Raji (cell line): ENCODE measurements around the gene SESTD1.

Experiments used
- POLR2A ChIP-seq: IDR thresholded peaks from 2 replicates; pipeline ENCODE4 v1.6.1; 2011; ENCODE audit warnings: low read depth, low read length, control low read depth; ENCODE audit not compliant: insufficient read depth

The SESTD1 gene

DNA sequence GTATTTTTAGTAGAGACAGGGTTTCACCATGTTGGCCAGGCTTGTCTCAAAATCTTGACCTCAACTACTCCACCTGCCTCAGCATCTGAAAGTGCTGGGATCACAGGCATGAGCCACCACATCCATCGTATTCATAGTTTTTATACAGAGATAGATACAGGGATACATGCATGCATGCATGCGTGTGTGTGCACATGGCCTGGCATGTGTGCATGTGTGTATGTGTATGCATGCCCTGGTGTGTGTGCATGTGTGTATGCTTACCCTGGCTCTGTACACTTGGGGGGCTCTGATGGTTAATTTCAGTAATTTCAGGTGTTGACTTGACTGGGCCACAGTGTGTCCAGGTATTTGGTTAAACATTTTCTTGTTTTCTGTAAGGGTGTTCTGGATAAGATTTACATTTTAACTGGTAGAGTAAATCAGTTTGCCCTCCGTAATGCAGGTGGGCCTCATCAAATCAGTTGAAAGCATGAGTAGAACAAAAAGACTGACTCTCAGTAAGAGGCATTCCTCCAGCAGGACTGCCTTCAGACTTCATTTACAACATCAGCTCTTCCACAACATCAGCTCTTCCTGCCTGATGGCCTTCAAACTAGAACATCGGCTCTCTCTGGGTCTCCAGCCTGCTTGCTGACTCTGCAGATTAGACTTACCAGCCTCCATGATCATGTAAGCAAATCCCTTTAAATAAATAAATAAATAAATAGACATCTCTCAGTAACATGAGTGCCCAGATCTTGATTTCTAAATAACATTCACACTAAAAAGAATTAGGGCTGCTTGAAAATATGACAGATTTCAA lies 30.8 kb downstream of the SESTD1 start:
- TF ChIP-seq POLR2A, result no peak

DNA sequence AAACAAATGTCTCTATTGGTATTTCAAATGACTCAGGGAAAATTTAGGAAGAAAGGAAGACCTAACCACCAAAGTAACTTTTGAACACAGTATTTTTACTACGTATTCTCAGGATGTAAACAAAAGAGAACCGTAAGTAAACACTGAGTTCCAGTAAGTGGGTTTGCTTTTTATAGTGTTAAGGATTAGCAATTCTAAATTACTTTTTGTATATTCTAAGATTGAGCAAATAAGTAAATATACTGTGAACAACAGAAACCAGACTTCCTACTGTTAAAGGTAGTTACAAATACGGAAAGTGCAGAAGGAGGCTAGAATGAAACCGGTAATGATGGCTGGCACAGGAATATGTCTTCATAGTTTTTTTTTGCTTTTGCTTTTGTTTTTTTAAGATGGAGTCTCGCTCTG lies 31.5 kb downstream of the SESTD1 start:
- no peak for TF ChIP-seq POLR2A

GRCh38 chr2:179226961-179227259 lies 37.7 kb downstream of the SESTD1 start:
- TF ChIP-seq POLR2A, result no peak

DNA sequence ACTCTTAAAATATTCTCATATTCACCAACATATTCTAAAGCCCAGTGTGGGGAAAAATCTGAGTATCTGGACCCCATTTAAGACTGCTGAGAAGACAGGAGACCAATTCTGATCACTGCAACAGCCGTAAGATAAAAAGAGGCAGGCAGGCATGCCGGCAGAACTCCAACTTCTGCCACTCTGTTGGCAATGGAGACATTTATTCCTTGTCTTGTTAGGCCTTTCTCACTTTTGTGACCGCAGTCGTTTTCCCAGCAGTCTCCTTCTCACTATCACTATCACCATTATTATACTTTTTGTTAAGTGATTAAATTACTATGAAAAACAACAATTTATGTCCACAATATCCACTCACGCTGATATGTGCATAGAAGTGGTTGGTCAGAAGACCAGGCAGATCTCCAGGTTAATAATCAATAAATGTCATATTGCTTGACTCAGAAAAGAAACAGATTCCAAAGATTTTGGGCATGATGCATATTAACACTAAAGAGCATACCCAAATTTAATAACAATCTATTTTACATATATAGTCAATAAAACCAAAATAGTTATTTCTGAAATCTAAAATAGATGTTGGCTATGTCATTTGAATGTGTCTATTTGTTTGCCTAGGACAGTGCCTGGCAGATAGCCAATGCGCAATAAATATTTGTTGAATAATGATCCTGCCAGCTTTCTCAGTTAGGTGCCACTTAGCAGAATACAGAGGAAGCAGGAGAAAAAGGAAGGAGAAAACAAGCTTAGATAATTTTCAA lies 38.2 kb downstream of the SESTD1 start:
- TF ChIP-seq POLR2A, result no peak

DNA sequence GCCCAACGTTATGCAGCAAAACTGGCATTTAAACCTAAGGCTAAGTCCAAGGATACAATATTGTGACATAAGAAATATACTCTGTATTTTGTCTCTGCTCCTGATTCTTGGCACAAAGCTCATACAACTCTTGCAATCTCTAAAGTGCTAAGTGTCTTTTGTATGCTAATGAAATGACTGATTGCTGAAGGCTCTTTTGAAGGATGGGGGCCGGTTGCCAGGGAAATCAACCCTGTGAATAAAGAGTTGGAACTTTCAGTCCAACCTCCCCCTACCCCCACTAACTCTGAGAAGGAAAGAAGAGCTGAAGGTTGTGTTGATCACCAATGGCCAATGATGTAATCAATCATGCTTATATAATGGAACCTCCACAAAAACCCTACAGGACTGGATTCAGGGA lies 40.3 kb downstream of the SESTD1 start:
- no peak for TF ChIP-seq POLR2A

- TF ChIP-seq POLR2A, result no peak
Measured at GRCh38 chr2:179222076-179222475, 42.6 kb downstream of the SESTD1 start.

- no peak for TF ChIP-seq POLR2A
Measured at GRCh38 chr2:179218848-179219594, 45.6 kb downstream of the SESTD1 start.

- TF ChIP-seq POLR2A, result no peak
Measured at GRCh38 chr2:179211355-179211754, 53.3 kb downstream of the SESTD1 start.

- TF ChIP-seq POLR2A, result no peak
Measured at GRCh38 chr2:179207047-179207446, 57.6 kb downstream of the SESTD1 start.

- TF ChIP-seq POLR2A, result no peak
Measured at GRCh38 chr2:179201869-179202268, 62.8 kb downstream of the SESTD1 start.

GRCh38 chr2:179195141-179195540 lies 69.5 kb downstream of the SESTD1 start:
- no peak for TF ChIP-seq POLR2A

DNA sequence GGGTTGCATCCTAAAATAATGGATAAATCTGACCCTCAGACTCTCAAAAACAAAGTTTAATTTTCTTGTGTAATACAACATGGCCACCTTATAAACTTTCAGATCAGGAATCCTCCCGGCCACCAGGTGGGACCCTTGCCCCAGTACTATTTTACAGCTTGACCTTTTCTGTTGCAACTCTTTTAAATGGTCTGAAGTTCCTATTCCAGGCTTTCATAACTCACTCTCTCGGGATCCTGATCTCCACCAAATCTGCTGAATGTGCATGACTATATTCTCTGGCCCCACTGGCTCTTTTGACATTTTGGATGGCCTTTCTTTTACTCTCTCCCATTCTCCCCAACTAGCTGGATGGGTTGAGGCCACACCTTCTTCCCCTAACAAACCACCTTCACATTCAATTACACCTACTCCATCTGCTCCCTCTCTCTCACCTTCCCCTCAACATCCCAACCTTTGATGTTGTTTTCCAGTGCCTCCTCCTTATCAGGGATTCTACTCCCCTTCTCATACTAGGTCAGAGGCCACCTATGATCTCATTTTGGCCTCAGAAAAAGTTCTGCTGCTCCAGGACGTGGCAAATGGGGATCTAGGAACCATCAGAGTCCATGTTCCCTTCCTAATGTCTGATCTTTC lies 70.8 kb downstream of the SESTD1 start:
- no peak for TF ChIP-seq POLR2A

DNA sequence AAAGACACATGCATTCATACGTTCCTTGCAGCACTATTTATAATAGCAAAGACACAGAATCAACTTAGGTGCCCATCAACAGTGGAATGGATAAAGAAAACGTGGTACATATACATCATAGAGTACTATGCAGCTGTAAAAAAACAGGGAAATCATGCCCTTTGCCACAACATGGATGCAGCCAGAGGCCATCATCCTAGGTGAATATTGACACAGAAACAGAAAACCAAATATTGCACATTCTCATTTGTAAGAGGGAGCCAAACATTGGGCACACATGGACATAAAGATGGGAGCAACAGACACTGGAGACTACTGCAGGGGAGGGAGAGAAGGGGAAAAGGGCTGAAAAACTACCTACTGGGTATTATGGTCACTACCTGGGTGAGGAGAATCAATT lies 73.5 kb downstream of the SESTD1 start:
- TF ChIP-seq POLR2A, result no peak

DNA sequence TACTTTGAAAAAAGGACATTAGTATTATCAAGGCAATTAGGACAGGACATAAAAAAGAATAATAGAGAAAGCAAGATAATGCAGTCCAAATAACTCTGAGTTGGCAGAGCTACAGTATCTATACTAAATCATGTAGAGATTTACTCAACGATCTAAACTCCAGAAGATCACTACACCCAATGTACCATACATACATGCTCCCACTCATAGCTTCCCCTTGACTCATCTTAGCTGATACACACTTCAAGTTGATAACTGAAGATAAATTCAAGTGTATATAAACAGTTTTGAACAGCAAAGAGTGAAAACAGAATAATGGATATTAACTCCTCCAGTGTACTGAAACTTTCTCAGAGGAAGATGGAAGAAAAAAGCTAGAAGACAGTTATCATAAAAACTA lies 78.5 kb downstream of the SESTD1 start:
- TF ChIP-seq POLR2A, result no peak

- TF ChIP-seq POLR2A, result no peak
Measured at GRCh38 chr2:179184610-179185009, 80.0 kb downstream of the SESTD1 start.
